Measurements from ENCODE around the gene GAS2L2.
A peak's percentile ranks its signal among the peaks of the same experiment; 100 is the strongest.
"Not testable (repeated sequence)": the region's sequence is repeated elsewhere in the genome, so short reads cannot be mapped to it uniquely, and the experiment has no call there.

GAS2L2 gene

DNA sequence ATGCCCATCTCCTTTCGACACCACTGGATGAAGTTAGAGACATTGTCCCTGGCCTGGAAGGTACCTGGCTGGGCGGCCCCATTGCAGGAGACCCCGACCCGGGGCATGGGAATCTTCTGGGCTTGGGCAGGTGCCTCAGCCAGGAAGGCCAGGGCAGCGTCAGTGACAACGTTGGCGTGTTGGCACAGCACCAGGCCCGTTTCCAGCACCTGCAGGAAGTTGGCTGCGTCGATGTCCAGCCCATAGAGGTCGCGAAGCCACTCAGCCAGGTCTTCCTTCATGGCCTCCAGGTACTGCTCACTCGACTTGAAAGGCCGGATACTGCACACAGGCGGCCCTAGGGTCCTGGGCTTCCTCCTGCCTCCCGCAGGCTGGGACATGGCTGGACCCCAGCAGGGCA, 568 bp downstream of the GAS2L2 start:
- TF ChIP-seq, protein P1, sequence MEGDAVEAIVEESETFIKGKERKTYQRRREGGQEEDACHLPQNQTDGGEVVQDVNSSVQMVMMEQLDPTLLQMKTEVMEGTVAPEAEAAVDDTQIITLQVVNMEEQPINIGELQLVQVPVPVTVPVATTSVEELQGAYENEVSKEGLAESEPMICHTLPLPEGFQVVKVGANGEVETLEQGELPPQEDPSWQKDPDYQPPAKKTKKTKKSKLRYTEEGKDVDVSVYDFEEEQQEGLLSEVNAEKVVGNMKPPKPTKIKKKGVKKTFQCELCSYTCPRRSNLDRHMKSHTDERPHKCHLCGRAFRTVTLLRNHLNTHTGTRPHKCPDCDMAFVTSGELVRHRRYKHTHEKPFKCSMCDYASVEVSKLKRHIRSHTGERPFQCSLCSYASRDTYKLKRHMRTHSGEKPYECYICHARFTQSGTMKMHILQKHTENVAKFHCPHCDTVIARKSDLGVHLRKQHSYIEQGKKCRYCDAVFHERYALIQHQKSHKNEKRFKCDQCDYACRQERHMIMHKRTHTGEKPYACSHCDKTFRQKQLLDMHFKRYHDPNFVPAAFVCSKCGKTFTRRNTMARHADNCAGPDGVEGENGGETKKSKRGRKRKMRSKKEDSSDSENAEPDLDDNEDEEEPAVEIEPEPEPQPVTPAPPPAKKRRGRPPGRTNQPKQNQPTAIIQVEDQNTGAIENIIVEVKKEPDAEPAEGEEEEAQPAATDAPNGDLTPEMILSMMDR (conservative IDR thresholded peaks at IDR 0.05; ENCODE audit: low read depth, low read length): no peak
- no peak for DNase-seq (ENCODE audit: low read depth)
- H3K4me3 ChIP-seq (ENCODE audit: low read length): no peak overlapping the region

- DNase-seq (ENCODE audit: low read depth); H3K4me3 ChIP-seq (ENCODE audit: low read length): not testable (repeated sequence)
Observed at GRCh38 chr17:35751541-35751940, 1.5 kb downstream of the GAS2L2 start.

DNA sequence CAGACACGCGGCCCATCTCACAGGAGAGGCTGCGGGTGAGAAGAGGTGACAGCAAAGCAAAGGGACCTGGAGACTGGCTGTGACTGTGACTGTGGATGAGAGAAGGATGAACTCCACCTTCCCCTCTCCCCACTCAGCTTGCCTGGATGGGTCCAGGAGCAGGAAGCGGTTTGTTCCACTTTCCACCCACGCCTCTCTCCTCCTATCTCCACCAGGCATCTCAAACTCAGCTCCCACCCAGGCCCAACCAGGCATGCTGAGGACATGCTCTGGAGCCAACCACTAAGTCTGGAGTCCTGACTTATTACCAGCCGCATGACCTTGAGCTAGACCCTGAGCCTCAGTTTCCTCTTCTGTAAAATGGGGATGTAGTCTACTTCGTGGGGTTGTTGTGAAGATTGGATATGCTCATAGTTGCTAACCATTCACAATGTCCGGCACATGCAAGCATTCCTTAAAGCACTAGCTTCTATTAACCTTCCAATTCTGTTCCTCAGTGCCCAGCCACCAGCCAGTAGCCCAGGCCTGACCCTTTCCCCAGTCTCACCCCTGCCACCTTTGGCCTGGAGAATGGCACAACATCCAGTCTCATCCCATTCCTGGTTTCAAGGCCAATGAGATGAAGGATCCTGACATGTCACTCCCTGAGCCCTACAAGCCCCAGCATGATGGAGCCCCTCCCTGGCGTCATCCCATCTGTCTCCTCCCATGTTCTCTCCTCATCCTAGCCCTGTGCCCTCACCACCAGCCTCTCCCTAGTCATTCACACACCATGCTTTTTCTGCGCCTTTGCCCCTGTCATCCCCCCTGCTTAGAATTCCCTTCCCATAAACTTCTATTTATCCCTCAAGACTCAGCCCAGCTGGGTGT, 2.3 kb downstream of the GAS2L2 start:
- no peak overlapping the region for H3K4me3 ChIP-seq (ENCODE audit: low read length)
- TF ChIP-seq, protein P1 (conservative IDR thresholded peaks at IDR 0.05; ENCODE audit: low read depth, low read length): no peak
- no peak for DNase-seq (ENCODE audit: low read depth)

GRCh38 chr17:35749560-35750412, 3.3 kb downstream of the GAS2L2 start:
- no peak overlapping the region for H3K4me3 ChIP-seq (ENCODE audit: low read length)
- no peak for DNase-seq (ENCODE audit: low read depth)
- TF ChIP-seq, protein P1 (conservative IDR thresholded peaks at IDR 0.05; ENCODE audit: low read depth, low read length): no peak

DNA sequence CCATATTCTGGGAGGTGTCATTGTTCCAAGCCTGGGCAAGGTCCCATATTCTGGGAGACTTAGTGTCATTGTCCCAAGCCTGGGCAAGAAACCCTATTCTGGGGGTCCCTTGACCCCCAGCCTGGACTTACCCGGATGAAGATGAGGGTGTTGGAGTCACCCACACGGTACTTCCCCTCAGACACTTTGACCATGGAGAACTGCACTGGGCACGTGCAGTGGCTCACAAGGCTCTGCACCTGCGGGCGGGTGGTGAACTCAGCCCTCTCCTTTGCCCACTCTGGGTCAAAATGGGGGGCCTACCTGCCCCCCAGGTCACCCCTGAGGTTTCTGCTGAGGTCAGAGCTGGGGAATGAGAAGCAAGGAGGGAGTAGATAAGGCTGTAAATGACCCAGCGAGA, 4.1 kb downstream of the GAS2L2 start:
- TF ChIP-seq, protein P1 (conservative IDR thresholded peaks at IDR 0.05; ENCODE audit: low read depth, low read length): no peak
- H3K4me3 ChIP-seq (ENCODE audit: low read length): no peak overlapping the region
- no peak for DNase-seq (ENCODE audit: low read depth)

GRCh38 chr17:35748341-35748841, 4.6 kb downstream of the GAS2L2 start:
- no peak overlapping the region for H3K4me3 ChIP-seq (ENCODE audit: low read length)
- no peak for DNase-seq (ENCODE audit: low read depth)
- TF ChIP-seq, protein P1 (conservative IDR thresholded peaks at IDR 0.05; ENCODE audit: low read depth, low read length): no peak

DNA sequence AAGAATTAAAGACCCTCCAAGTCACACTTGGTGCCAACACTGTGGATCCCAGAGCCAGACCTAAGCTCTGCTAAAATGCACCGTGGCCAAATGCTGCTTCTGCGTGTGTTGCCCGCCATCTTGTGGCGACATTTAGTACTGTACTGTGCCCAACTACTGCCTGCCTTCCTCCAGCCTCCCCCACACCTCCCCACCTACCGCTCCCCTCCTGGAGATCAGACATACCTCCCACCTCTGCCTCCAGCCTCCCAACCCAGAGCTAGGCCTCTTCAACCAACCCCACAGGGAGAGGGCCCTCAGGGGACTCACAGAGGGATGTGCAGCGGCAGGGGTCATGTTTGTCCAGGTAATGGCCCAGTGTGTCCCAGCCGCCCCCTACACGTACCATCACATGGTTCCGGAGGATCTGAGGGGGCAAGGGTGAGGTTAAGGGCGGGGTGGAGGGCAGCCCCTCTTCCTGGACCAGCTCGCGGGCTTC, 5.5 kb downstream of the GAS2L2 start:
- no peak overlapping the region for H3K4me3 ChIP-seq (ENCODE audit: low read length)
- TF ChIP-seq, protein P1 (conservative IDR thresholded peaks at IDR 0.05; ENCODE audit: low read depth, low read length): peak; percentile 81
- peak; percentile 25 for DNase-seq (ENCODE audit: low read depth)

All from retinal pigment epithelial cell (primary cell).